ENCODE results near the gene VWA3A. TPM values are rescaled to one million over a fixed set of nuclear protein-coding genes. Genes with fewer than 3 reads are reported as not detected.

The VWA3A gene
- total RNA-seq, 4 donors from 2014 or later = 0.24 TPM; not detected in 3

GRCh38 chr16:22075043-22075757 lies 17.1 kb upstream of the VWA3A start:
- no peak for DNase-seq (ENCODE audit: low spot score)
- TF ChIP-seq CTCF (IDR thresholded peaks at IDR 0.05) = no peak
- no peak for ATAC-seq (ENCODE audit: low FRiP score)

- TF ChIP-seq CTCF (IDR thresholded peaks at IDR 0.05) = no peak
- ATAC-seq (ENCODE audit: low FRiP score) = no peak
- DNase-seq (ENCODE audit: low spot score) = no peak
These were observed 16.6 kb upstream of the VWA3A start for GRCh38 chr16:22075776-22076175.

- ATAC-seq (ENCODE audit: low FRiP score) (no peak), DNase-seq (ENCODE audit: low spot score) (peak; percentile 71)
- peak in 1 of 3 donors; percentile 56 for TF ChIP-seq CTCF (IDR thresholded peaks at IDR 0.05)
These were observed 14.5 kb upstream of the VWA3A start for GRCh38 chr16:22077700-22078313.

GRCh38 chr16:22078656-22079055 lies 13.7 kb upstream of the VWA3A start:
- TF ChIP-seq CTCF (IDR thresholded peaks at IDR 0.05) = no peak
- DNase-seq (ENCODE audit: low spot score) (no peak), ATAC-seq (ENCODE audit: low FRiP score) (no peak)

- ATAC-seq (ENCODE audit: low FRiP score) (no peak), DNase-seq (ENCODE audit: low spot score) (no peak)
- no peak for TF ChIP-seq CTCF (IDR thresholded peaks at IDR 0.05)
These were observed 11.3 kb upstream of the VWA3A start for GRCh38 chr16:22081050-22081449.

- no peak for TF ChIP-seq CTCF (IDR thresholded peaks at IDR 0.05)
- ATAC-seq (ENCODE audit: low FRiP score) (no peak), DNase-seq (ENCODE audit: low spot score) (no peak)
These were observed 5.9 kb upstream of the VWA3A start for GRCh38 chr16:22086440-22086839.

GRCh38 chr16:22088642-22089041 lies 3.7 kb upstream of the VWA3A start:
- DNase-seq (ENCODE audit: low spot score) (no peak), ATAC-seq (ENCODE audit: low FRiP score) (no peak)
- no peak for TF ChIP-seq CTCF (IDR thresholded peaks at IDR 0.05)
